ENCODE data around the gene INHA.

The INHA gene

DNA sequence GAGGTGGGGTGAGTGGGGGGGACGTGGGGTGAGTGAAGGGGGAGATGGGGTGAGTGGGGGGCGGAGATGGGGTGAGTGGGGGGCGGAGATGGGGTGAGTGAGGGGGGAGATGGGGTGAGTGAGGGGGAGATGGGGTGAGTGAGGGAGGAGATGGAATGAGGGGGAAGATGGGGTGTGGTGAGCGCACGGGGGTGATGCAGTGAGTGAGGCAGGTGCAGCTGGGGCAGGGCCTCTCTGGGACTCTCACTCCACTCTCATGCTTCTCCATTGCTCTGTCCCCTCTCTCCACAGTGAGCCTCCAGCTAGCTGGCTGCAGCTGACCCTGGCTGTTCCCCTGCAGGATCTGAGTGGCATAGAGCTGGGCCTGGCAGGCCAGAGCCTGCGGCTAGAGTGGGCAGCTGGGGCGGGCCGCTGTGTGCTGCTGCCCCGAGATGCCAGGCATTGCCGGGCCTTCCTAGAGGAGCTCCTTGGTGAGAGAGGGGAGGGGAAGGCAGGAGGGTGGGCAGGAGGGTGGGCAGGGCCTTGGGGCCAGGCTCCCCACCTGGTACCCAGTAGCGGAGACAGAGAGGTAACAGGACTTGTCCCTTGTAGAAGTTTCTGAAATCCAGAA is 41.5 kb downstream of the INHA start:
- Histone ChIP-seq H3K9ac (ENCODE audit: low read length) (no peak overlapping the region), H3K27ac (ENCODE audit: low read length) (no peak overlapping the region), H3K27me3 (replicated peaks; ENCODE audit: insufficient read depth, low read length) (no peaks in the 10 kb centered on the region), H3K36me3 (replicated peaks; ENCODE audit: insufficient read depth, low read length) (no peaks in the 10 kb centered on the region), H3K9me2 (replicated peaks; ENCODE audit: insufficient read depth, low read length) (no peaks in the 10 kb centered on the region), H2AFZ (ENCODE audit: low read length) (no peak overlapping the region), H3K4me2 (ENCODE audit: low read depth, low read length) (no peak overlapping the region), H3K79me2 (ENCODE audit: low read length) (no peaks in the 10 kb centered on the region), H3F3A (ENCODE audit: insufficient read depth, low read length) (no peaks in the 10 kb centered on the region), H3K4me1 (ENCODE audit: low read length) (peaks cover 5% of the 10 kb centered on the region), H4K20me1 (ENCODE audit: insufficient read depth, low read length) (no peaks in the 10 kb centered on the region), H3K9me3 (replicated peaks; ENCODE audit: insufficient read depth, low read length) (no peaks in the 10 kb centered on the region), H3K4me3 (ENCODE audit: low read length) (no peak overlapping the region)
- DNase-seq: no peak
- TF ChIP-seq EZH2 (optimal IDR thresholded peaks at IDR 0.05; ENCODE audit: low read depth, low read length): no peak
- no peak for TF ChIP-seq EZH2phosphoT487 (IDR thresholded peaks at IDR 0.05; ENCODE audit: low read length)
- TF ChIP-seq, protein P1, sequence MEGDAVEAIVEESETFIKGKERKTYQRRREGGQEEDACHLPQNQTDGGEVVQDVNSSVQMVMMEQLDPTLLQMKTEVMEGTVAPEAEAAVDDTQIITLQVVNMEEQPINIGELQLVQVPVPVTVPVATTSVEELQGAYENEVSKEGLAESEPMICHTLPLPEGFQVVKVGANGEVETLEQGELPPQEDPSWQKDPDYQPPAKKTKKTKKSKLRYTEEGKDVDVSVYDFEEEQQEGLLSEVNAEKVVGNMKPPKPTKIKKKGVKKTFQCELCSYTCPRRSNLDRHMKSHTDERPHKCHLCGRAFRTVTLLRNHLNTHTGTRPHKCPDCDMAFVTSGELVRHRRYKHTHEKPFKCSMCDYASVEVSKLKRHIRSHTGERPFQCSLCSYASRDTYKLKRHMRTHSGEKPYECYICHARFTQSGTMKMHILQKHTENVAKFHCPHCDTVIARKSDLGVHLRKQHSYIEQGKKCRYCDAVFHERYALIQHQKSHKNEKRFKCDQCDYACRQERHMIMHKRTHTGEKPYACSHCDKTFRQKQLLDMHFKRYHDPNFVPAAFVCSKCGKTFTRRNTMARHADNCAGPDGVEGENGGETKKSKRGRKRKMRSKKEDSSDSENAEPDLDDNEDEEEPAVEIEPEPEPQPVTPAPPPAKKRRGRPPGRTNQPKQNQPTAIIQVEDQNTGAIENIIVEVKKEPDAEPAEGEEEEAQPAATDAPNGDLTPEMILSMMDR (IDR thresholded peaks at IDR 0.05; ENCODE audit: low read length): no peak

- no peaks in the 10 kb centered on the region for H3K79me2 ChIP-seq (ENCODE audit: low read length)
- H3K9me2 ChIP-seq (replicated peaks; ENCODE audit: insufficient read depth, low read length): no peaks in the 10 kb centered on the region
- DNase-seq: no peak
- no peaks in the 10 kb centered on the region for H3F3A ChIP-seq (ENCODE audit: insufficient read depth, low read length)
- no peaks in the 10 kb centered on the region for H3K9me3 ChIP-seq (replicated peaks; ENCODE audit: insufficient read depth, low read length)
- no peak overlapping the region for H3K4me3 ChIP-seq (ENCODE audit: low read length)
- H2AFZ ChIP-seq (ENCODE audit: low read length): no peak overlapping the region
- no peaks in the 10 kb centered on the region for H3K36me3 ChIP-seq (replicated peaks; ENCODE audit: insufficient read depth, low read length)
- no peak overlapping the region for H3K4me2 ChIP-seq (ENCODE audit: low read depth, low read length)
- no peak overlapping the region for H3K27ac ChIP-seq (ENCODE audit: low read length)
- no peaks in the 10 kb centered on the region for H3K27me3 ChIP-seq (replicated peaks; ENCODE audit: insufficient read depth, low read length)
- peaks cover 5% of the 10 kb centered on the region for H3K4me1 ChIP-seq (ENCODE audit: low read length)
- H4K20me1 ChIP-seq (ENCODE audit: insufficient read depth, low read length): no peaks in the 10 kb centered on the region
- no peak overlapping the region for H3K9ac ChIP-seq (ENCODE audit: low read length)
- TF ChIP-seq, protein P1 (IDR thresholded peaks at IDR 0.05; ENCODE audit: low read length): no peak
- TF ChIP-seq EZH2phosphoT487 (IDR thresholded peaks at IDR 0.05; ENCODE audit: low read length): no peak
- TF ChIP-seq EZH2 (optimal IDR thresholded peaks at IDR 0.05; ENCODE audit: low read depth, low read length): no peak
Measured at GRCh38 chr2:219614076-219614860, 42.2 kb downstream of the INHA start.

- no peak for TF ChIP-seq EZH2 (optimal IDR thresholded peaks at IDR 0.05; ENCODE audit: low read depth, low read length)
- TF ChIP-seq, protein P1 (IDR thresholded peaks at IDR 0.05; ENCODE audit: low read length): no peak
- TF ChIP-seq EZH2phosphoT487 (IDR thresholded peaks at IDR 0.05; ENCODE audit: low read length): no peak
Measured at GRCh38 chr2:219615036-219615435, 42.9 kb downstream of the INHA start.

More at GRCh38 chr2:219615036-219615435, 42.9 kb downstream of the INHA start:
- Histone ChIP-seq H3F3A (ENCODE audit: insufficient read depth, low read length) (no peaks in the 10 kb centered on the region), H3K4me2 (ENCODE audit: low read depth, low read length) (no peak overlapping the region), H3K9me3 (replicated peaks; ENCODE audit: insufficient read depth, low read length) (no peaks in the 10 kb centered on the region), H3K9ac (ENCODE audit: low read length) (no peak overlapping the region), H3K4me1 (ENCODE audit: low read length) (peaks cover 5% of the 10 kb centered on the region), H4K20me1 (ENCODE audit: insufficient read depth, low read length) (no peaks in the 10 kb centered on the region), H3K9me2 (replicated peaks; ENCODE audit: insufficient read depth, low read length) (no peaks in the 10 kb centered on the region), H3K79me2 (ENCODE audit: low read length) (no peaks in the 10 kb centered on the region), H3K27ac (ENCODE audit: low read length) (no peak overlapping the region), H3K36me3 (replicated peaks; ENCODE audit: insufficient read depth, low read length) (no peaks in the 10 kb centered on the region), H2AFZ (ENCODE audit: low read length) (no peak overlapping the region), H3K4me3 (ENCODE audit: low read length) (no peak overlapping the region), H3K27me3 (replicated peaks; ENCODE audit: insufficient read depth, low read length) (no peaks in the 10 kb centered on the region)
- DNase-seq: no peak
